Dendritic cell treated with granulocyte-macrophage colony-stimulating factor and Interleukin-4, amounts not matched to agents 40 ng/mL and 50 ng/mL, for 4 days (primary cell): Measurements from ENCODE around the gene CDK5.
A peak's percentile ranks its signal among the peaks of the same experiment; 100 is the strongest.

Source experiments
- H3K27ac Mint-ChIP-seq: one replicate; pipeline ENCODE4 v1.8.0; 2022; ENCODE audit warnings: mild to moderate bottlenecking, mixed read lengths
- H3K27me3 Mint-ChIP-seq: one replicate; pipeline ENCODE4 v1.8.0; 2022; ENCODE audit warnings: mild to moderate bottlenecking, mixed read lengths
- H3K36me3 Mint-ChIP-seq: one replicate; pipeline ENCODE4 v1.8.0; 2022; ENCODE audit warnings: low read depth, mixed read lengths
- H3K4me1 Mint-ChIP-seq: one replicate; pipeline ENCODE4 v1.8.0; 2022; ENCODE audit warnings: low read depth, mixed read lengths
- H3K4me3 Mint-ChIP-seq: one replicate; pipeline ENCODE4 v1.8.0; 2022; ENCODE audit warnings: mild to moderate bottlenecking, moderate library complexity, mixed read lengths
- H3K9me3 Mint-ChIP-seq: one replicate; pipeline ENCODE4 v1.8.0; 2022; ENCODE audit warnings: mixed read lengths
- intact Hi-C: fragments of 100-400 bp; cut with micrococcal nuclease; formaldehyde crosslinking; loops from one replicate; pipeline ENCODE4 v1.15.0; 2022

CDK5 gene

GRCh38 chr7:151091003-151091402 is 33.3 kb upstream of the CDK5 start:
- no peaks in the 10 kb centered on the region for H3K27me3 Mint-ChIP-seq
- peaks cover 87% of the 10 kb centered on the region for H3K36me3 Mint-ChIP-seq
- peak overlapping the region; percentile 96 for H3K27ac Mint-ChIP-seq
- no peaks in the 10 kb centered on the region for H3K9me3 Mint-ChIP-seq
- intact Hi-C loops, result no loop called here
- no peak overlapping the region for H3K4me3 Mint-ChIP-seq
- H3K4me1 Mint-ChIP-seq, result peaks cover 77% of the 10 kb centered on the region

- no peaks in the 10 kb centered on the region for H3K27me3 Mint-ChIP-seq
- H3K4me1 Mint-ChIP-seq, result peaks cover 77% of the 10 kb centered on the region
- H3K9me3 Mint-ChIP-seq, result no peaks in the 10 kb centered on the region
- peaks cover 81% of the 10 kb centered on the region for H3K36me3 Mint-ChIP-seq
- intact Hi-C loops, result loop anchor here (2.0 to 10.0 kb wide), 2 partner anchors 61 to 305 kb away; partner anchors contain the start of gene ABCB8
- peak overlapping the region; percentile 96 for H3K27ac Mint-ChIP-seq
- peak overlapping the region; percentile 79 for H3K4me3 Mint-ChIP-seq
Observed at GRCh38 chr7:151089893-151090730, 32.4 kb upstream of the CDK5 start.

- intact Hi-C loops, result loop anchor here (2.0 to 10.0 kb wide), 2 partner anchors 60 to 304 kb away; partner anchors contain the start of gene ABCB8
- Mint-ChIP-seq H3K27me3 (no peaks in the 10 kb centered on the region), H3K9me3 (no peaks in the 10 kb centered on the region), H3K4me1 (peaks cover 72% of the 10 kb centered on the region), H3K36me3 (peaks cover 71% of the 10 kb centered on the region), H3K27ac (peak overlapping the region; percentile 96), H3K4me3 (peak overlapping the region; percentile 79)
Observed at GRCh38 chr7:151088856-151089699, 31.4 kb upstream of the CDK5 start.

GRCh38 chr7:151088019-151088855 is 30.5 kb upstream of the CDK5 start:
- no peaks in the 10 kb centered on the region for H3K27me3 Mint-ChIP-seq
- peaks cover 64% of the 10 kb centered on the region for H3K36me3 Mint-ChIP-seq
- H3K27ac Mint-ChIP-seq, result peak overlapping the region; percentile 96
- peak overlapping the region; percentile 79 for H3K4me3 Mint-ChIP-seq
- peaks cover 65% of the 10 kb centered on the region for H3K4me1 Mint-ChIP-seq
- intact Hi-C loops, result loop anchor here (2.0 to 10.0 kb wide), 2 partner anchors 59 to 303 kb away; partner anchors contain the start of gene ABCB8
- no peaks in the 10 kb centered on the region for H3K9me3 Mint-ChIP-seq

- Mint-ChIP-seq H3K27ac (peak overlapping the region; percentile 96), H3K36me3 (peaks cover 64% of the 10 kb centered on the region), H3K4me3 (peak overlapping the region; percentile 79), H3K4me1 (peaks cover 66% of the 10 kb centered on the region), H3K9me3 (no peaks in the 10 kb centered on the region), H3K27me3 (no peaks in the 10 kb centered on the region)
- intact Hi-C loops, result loop anchor here (2.0 to 10.0 kb wide), 3 partner anchors 29 to 303 kb away; partner anchors contain the start of genes ABCB8 and SLC4A2
Observed at GRCh38 chr7:151087245-151088018, 29.7 kb upstream of the CDK5 start.

GRCh38 chr7:151086802-151087244 is 29.1 kb upstream of the CDK5 start:
- no peaks in the 10 kb centered on the region for H3K9me3 Mint-ChIP-seq
- intact Hi-C loops, result loop anchor here (2.0 to 10.0 kb wide), 2 partner anchors 28 to 302 kb away; partner anchors contain the start of gene SLC4A2
- H3K27ac Mint-ChIP-seq, result peak overlapping the region; percentile 96
- no peaks in the 10 kb centered on the region for H3K27me3 Mint-ChIP-seq
- peak overlapping the region; percentile 79 for H3K4me3 Mint-ChIP-seq
- peaks cover 63% of the 10 kb centered on the region for H3K36me3 Mint-ChIP-seq
- peaks cover 66% of the 10 kb centered on the region for H3K4me1 Mint-ChIP-seq

- Mint-ChIP-seq H3K9me3 (no peaks in the 10 kb centered on the region), H3K4me1 (peaks cover 63% of the 10 kb centered on the region), H3K36me3 (peaks cover 60% of the 10 kb centered on the region), H3K27ac (peak within 1 kb of the TSS; percentile 96), H3K4me3 (peak within 1 kb of the TSS; percentile 79), H3K27me3 (no peaks in the 10 kb centered on the region)
- intact Hi-C loops, result loop anchor here (2.0 to 10.0 kb wide), 2 partner anchors 27 to 301 kb away; partner anchors contain the start of gene SLC4A2
Observed at GRCh38 chr7:151085691-151086620, 28.3 kb upstream of the CDK5 start, which contains the start of gene AGAP3. Gene AGAP3, plus strand, starts transcription at chr7:151086475. Its CDS starts 267 bp downstream, at chr7:151086742.

GRCh38 chr7:151085329-151085690 is 27.6 kb upstream of the CDK5 start:
- Mint-ChIP-seq H3K27ac (peak overlapping the region; percentile 86), H3K4me3 (peak overlapping the region; percentile 78), H3K9me3 (no peaks in the 10 kb centered on the region), H3K36me3 (peaks cover 60% of the 10 kb centered on the region), H3K27me3 (no peaks in the 10 kb centered on the region), H3K4me1 (peaks cover 58% of the 10 kb centered on the region)
- intact Hi-C loops, result loop anchor here (10.0 kb wide), 1 partner anchor 301 kb away; no protein-coding TSS in a partner anchor

GRCh38 chr7:151083824-151084160 is 26.1 kb upstream of the CDK5 start:
- intact Hi-C loops, result loop anchor here (1.0 to 10.0 kb wide), 2 partner anchors 55 to 299 kb away; partner anchors contain the start of gene ABCB8
- peak overlapping the region; percentile 95 for H3K4me3 Mint-ChIP-seq
- no peaks in the 10 kb centered on the region for H3K27me3 Mint-ChIP-seq
- H3K36me3 Mint-ChIP-seq, result peaks cover 59% of the 10 kb centered on the region
- peaks cover 58% of the 10 kb centered on the region for H3K4me1 Mint-ChIP-seq
- H3K27ac Mint-ChIP-seq, result peak overlapping the region; percentile 89
- no peaks in the 10 kb centered on the region for H3K9me3 Mint-ChIP-seq

GRCh38 chr7:151083071-151083823 is 25.6 kb upstream of the CDK5 start, which contains the start of gene TMUB1:
Gene TMUB1, minus strand, starts transcription at chr7:151083493. Its CDS starts 930 bp downstream, at chr7:151082563.
- Mint-ChIP-seq H3K4me1 (peaks cover 57% of the 10 kb centered on the region), H3K27ac (peak within 1 kb of the TSS; percentile 89), H3K4me3 (peak within 1 kb of the TSS; percentile 95), H3K9me3 (no peaks in the 10 kb centered on the region), H3K27me3 (no peaks in the 10 kb centered on the region), H3K36me3 (peaks cover 61% of the 10 kb centered on the region)
- intact Hi-C loops, result loop anchor here (1.0 to 10.0 kb wide), 2 partner anchors 55 to 298 kb away; partner anchors contain the start of gene ABCB8
